Brain pericyte (primary cell): ENCODE measurements around the gene GRM7.

ENCODE experiments used
- DNase-seq: peaks from one replicate; pipeline ENCODE4 v3.0.0-alpha.2; 2012; ENCODE audit warnings: low read depth, low spot score

The GRM7 gene

GRCh38 chr3:7788881-7789280, 928.0 kb downstream of the GRM7 start:
- DNase-seq = no peak

- DNase-seq = no peak
These were observed 928.4 kb downstream of the GRM7 start for GRCh38 chr3:7789324-7789723.

GRCh38 chr3:7790141-7790540, 929.2 kb downstream of the GRM7 start:
- no peak for DNase-seq
